Spleen (tissue), 7 donors: ENCODE measurements around the gene RNF166.

Experiments
- POLR2A ChIP-seq, 3 donors: fragments of 450-650 bp; IDR thresholded peaks; one replicate each; pipeline ENCODE4 v1.5.1; 2017; ENCODE audit warnings: antibody characterized with exemption in 3 of 3, mild to moderate bottlenecking in 1 of 3
- TF ChIP-seq, protein P1 (sequence below), 11 experiments: fragments of 200-600 bp in 7 of 11; fragments of 450-650 bp in 4 of 11; sonication (generic) in 4 of 11; IDR thresholded peaks in 8 of 11; conservative IDR thresholded peaks in 3 of 11; 1 replicate in 7 of 11; 2 replicates in 4 of 11; pipeline versions ENCODE4 v1.4.0 to v1.8.0; 2016 to 2021; ENCODE audit warnings: antibody characterized with exemption in 11 of 11, inconsistent platforms in 4 of 11, mild to moderate bottlenecking in 1 of 11
- donor health status: DM: no; HTN: no; CAD: no; lungs with moderate emphysema.
- donor health status: DM: no; HTN: no; CAD: no.
- donor health status: DM: no; HTN: no; CAD: no.

DNA sequence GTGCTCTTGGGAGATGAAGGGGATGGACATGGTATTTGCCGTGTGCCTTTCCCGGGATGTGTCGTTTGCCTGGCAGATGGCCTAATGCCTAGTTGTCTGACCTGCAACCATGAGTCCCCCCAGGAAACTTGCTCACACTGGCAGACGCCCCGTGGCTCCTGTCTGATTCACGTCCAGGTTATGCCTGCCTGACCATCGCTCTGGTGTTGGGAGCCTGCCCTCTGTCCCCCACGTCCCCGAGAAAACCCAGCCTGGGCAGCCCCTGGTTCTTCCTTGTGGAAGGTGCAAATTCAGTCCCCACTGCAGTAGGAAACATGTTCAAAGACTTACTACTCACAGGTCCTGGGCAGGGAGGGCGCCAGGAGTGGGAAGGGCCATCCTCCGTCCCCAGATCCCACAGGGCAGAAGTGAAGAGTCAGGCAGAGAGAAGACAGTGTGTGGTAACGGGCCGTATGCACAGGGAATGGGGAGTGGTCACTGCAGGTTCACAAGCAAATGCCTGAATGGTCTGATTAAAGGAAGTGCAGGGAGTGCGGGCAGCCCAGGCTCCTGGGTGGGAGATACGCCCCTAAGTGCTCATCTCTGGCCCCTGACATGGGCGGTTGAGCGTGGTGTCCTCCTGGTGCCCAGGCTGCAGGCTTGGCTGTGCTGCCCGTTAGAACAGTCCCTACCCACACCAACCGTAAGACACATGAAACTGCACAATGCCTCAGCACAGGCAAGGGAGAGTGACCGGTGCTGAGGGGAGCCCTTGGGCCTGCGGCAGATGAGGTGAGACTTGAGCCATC is 15.7 kb downstream of the RNF166 start:
- TF ChIP-seq, protein P1, sequence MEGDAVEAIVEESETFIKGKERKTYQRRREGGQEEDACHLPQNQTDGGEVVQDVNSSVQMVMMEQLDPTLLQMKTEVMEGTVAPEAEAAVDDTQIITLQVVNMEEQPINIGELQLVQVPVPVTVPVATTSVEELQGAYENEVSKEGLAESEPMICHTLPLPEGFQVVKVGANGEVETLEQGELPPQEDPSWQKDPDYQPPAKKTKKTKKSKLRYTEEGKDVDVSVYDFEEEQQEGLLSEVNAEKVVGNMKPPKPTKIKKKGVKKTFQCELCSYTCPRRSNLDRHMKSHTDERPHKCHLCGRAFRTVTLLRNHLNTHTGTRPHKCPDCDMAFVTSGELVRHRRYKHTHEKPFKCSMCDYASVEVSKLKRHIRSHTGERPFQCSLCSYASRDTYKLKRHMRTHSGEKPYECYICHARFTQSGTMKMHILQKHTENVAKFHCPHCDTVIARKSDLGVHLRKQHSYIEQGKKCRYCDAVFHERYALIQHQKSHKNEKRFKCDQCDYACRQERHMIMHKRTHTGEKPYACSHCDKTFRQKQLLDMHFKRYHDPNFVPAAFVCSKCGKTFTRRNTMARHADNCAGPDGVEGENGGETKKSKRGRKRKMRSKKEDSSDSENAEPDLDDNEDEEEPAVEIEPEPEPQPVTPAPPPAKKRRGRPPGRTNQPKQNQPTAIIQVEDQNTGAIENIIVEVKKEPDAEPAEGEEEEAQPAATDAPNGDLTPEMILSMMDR (IDR thresholded peaks at IDR 0.05 in 8 of 11, conservative IDR thresholded peaks at IDR 0.05 in 3 of 11) = no peak
- TF ChIP-seq POLR2A (IDR thresholded peaks at IDR 0.05) = no peak
